ENCODE measurements around the gene GLT8D2. TPM values are rescaled to one million over a fixed set of nuclear protein-coding genes. Genes with fewer than 3 reads are reported as not detected.

The GLT8D2 gene
- total and polyA plus RNA-seq, 2 of the 13 experiments (the other 11 are each of a cell fraction or from before 2014, with no cell fraction given) = not detected

- TF ChIP-seq, protein P1, sequence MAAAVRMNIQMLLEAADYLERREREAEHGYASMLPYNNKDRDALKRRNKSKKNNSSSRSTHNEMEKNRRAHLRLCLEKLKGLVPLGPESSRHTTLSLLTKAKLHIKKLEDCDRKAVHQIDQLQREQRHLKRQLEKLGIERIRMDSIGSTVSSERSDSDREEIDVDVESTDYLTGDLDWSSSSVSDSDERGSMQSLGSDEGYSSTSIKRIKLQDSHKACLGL (CRISPR knock-in tag; IDR thresholded peaks at IDR 0.05) = peak; percentile 64; the same call in 1 of the 2 replicates
- TF ChIP-seq NCOA2 (CRISPR knock-in tag; IDR thresholded peaks at IDR 0.05) = no peak
- TF ChIP-seq CBX2 (IDR thresholded peaks at IDR 0.05; ENCODE audit: low read depth, low read length) = no peak
- no peak for TF ChIP-seq CBX2 (CRISPR knock-in tag; IDR thresholded peaks at IDR 0.05; ENCODE audit: low read depth)
- no peak for TF ChIP-seq ZNF747 (CRISPR knock-in tag; IDR thresholded peaks at IDR 0.05; ENCODE audit: borderline replicate concordance)
- no peak for TF ChIP-seq ZNF451 (CRISPR knock-in tag; IDR thresholded peaks at IDR 0.05)
- no peak for TF ChIP-seq ZNF772 (CRISPR knock-in tag; IDR thresholded peaks at IDR 0.05)
- no peak for TF ChIP-seq ZBTB1 (CRISPR knock-in tag; IDR thresholded peaks at IDR 0.05; ENCODE audit: borderline replicate concordance)
- no peak for TF ChIP-seq ZNF614 (CRISPR knock-in tag; IDR thresholded peaks at IDR 0.05; ENCODE audit: borderline replicate concordance)
- TF ChIP-seq EHMT2 (IDR thresholded peaks at IDR 0.05; ENCODE audit: borderline replicate concordance, low read depth, low read length) = 0 out of 2 replicates have a peak, but pooled peaks have one; percentile 6
- no peak for TF ChIP-seq EP300 (IDR thresholded peaks at IDR 0.05; ENCODE audit: low read depth in 2 of 2, low read length in 2 of 2)
- TF ChIP-seq EP300 (CRISPR knock-in tag; IDR thresholded peaks at IDR 0.05; ENCODE audit: borderline replicate concordance) = no peak
- TF ChIP-seq ZNF282 (IDR thresholded peaks at IDR 0.05; ENCODE audit: partially characterized antibody) = no peak
- TF ChIP-seq NBN (conservative IDR thresholded peaks at IDR 0.05) = no peak
- no peak for TF ChIP-seq SNAPC2 (CRISPR knock-in tag; IDR thresholded peaks at IDR 0.05)
- no peak for TF ChIP-seq ZNF101 (CRISPR knock-in tag; IDR thresholded peaks at IDR 0.05; ENCODE audit: borderline replicate concordance, low read depth)
- TF ChIP-seq ZNF83 (CRISPR knock-in tag; IDR thresholded peaks at IDR 0.05; ENCODE audit: borderline replicate concordance) = no peak
- TF ChIP-seq ZNF510 (CRISPR knock-in tag; IDR thresholded peaks at IDR 0.05; ENCODE audit: low read depth) = 0 out of 2 replicates have a peak, but pooled peaks have one; percentile 11
- TF ChIP-seq MAFF (IDR thresholded peaks at IDR 0.05; ENCODE audit: low read depth, low read length) = no peak
- TF ChIP-seq DR1 (CRISPR knock-in tag; IDR thresholded peaks at IDR 0.05) = no peak
- TF ChIP-seq KAT7 (CRISPR knock-in tag; IDR thresholded peaks at IDR 0.05; ENCODE audit: borderline replicate concordance) = no peak
- no peak for TF ChIP-seq MBD4 (IDR thresholded peaks at IDR 0.05; ENCODE audit: borderline replicate concordance, low read length)
- no peak for TF ChIP-seq CBX5 (CRISPR knock-in tag; IDR thresholded peaks at IDR 0.05; ENCODE audit: borderline replicate concordance)
- TF ChIP-seq, protein P2, sequence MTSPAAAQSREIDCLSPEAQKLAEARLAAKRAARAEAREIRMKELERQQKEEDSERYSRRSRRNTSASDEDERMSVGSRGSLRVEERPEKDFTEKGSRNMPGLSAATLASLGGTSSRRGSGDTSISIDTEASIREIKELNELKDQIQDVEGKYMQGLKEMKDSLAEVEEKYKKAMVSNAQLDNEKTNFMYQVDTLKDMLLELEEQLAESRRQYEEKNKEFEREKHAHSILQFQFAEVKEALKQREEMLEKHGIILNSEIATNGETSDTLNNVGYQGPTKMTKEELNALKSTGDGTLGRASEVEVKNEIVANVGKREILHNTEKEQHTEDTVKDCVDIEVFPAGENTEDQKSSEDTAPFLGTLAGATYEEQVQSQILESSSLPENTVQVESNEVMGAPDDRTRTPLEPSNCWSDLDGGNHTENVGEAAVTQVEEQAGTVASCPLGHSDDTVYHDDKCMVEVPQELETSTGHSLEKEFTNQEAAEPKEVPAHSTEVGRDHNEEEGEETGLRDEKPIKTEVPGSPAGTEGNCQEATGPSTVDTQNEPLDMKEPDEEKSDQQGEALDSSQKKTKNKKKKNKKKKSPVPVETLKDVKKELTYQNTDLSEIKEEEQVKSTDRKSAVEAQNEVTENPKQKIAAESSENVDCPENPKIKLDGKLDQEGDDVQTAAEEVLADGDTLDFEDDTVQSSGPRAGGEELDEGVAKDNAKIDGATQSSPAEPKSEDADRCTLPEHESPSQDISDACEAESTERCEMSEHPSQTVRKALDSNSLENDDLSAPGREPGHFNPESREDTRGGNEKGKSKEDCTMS (CRISPR knock-in tag; conservative IDR thresholded peaks at IDR 0.05) = no peak
- TF ChIP-seq, protein P3, sequence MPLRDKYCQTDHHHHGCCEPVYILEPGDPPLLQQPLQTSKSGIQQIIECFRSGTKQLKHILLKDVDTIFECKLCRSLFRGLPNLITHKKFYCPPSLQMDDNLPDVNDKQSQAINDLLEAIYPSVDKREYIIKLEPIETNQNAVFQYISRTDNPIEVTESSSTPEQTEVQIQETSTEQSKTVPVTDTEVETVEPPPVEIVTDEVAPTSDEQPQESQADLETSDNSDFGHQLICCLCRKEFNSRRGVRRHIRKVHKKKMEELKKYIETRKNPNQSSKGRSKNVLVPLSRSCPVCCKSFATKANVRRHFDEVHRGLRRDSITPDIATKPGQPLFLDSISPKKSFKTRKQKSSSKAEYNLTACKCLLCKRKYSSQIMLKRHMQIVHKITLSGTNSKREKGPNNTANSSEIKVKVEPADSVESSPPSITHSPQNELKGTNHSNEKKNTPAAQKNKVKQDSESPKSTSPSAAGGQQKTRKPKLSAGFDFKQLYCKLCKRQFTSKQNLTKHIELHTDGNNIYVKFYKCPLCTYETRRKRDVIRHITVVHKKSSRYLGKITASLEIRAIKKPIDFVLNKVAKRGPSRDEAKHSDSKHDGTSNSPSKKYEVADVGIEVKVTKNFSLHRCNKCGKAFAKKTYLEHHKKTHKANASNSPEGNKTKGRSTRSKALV (CRISPR knock-in tag; IDR thresholded peaks at IDR 0.05) = peak; percentile 66; the same call in 1 of the 2 replicates
- TF ChIP-seq ZFP90 (CRISPR knock-in tag; IDR thresholded peaks at IDR 0.05; ENCODE audit: borderline replicate concordance) = no peak
- TF ChIP-seq ZNF335 (CRISPR knock-in tag; IDR thresholded peaks at IDR 0.05) = no peak
- no peak for TF ChIP-seq ZBTB38 (CRISPR knock-in tag; IDR thresholded peaks at IDR 0.05)
- TF ChIP-seq SAP130 (CRISPR knock-in tag; IDR thresholded peaks at IDR 0.05; ENCODE audit: low read depth) = no peak
Observed at GRCh38 chr12:103956509-103957027, 93.4 kb downstream of the GLT8D2 start (continued).
